Heart left ventricle (tissue), 16 donors: ENCODE data around the gene MTFMT. TPM values are rescaled to one million over a fixed set of nuclear protein-coding genes. Genes with fewer than 3 reads are reported as not detected.
"Not testable (repeated sequence)": the region's sequence is repeated elsewhere in the genome, so short reads cannot be mapped to it uniquely, and the experiment has no call there.

ENCODE experiments used
- ATAC-seq, 4 donors: fragments of 200-7000 bp; cut with Tn5 transposase; one replicate each; pipeline ENCODE4 v1.9.1; 2020 to 2022; ENCODE audit warnings: moderate library complexity in 4 of 4, mild to moderate bottlenecking in 3 of 4, moderate number of reproducible peaks in 1 of 4
- DNase-seq, 5 donors: peaks; one replicate each; pipeline ENCODE4 v3.0.0-alpha.2; 2020
- H3K27ac ChIP-seq, 12 donors: fragments of 200-600 bp; sonication (generic) in 4 of 12; one replicate each; pipeline versions ENCODE4 v1.5.0 to v1.8.0; 2016 to 2022; ENCODE audit warnings: mild to moderate bottlenecking in 2 of 12
- H3K27me3 ChIP-seq, 9 donors: fragments of 200-600 bp; sonication (generic) in 2 of 9; one replicate each; pipeline versions ENCODE4 v1.5.1 to v1.8.0; 2016 to 2022; ENCODE audit warnings: mild to moderate bottlenecking in 3 of 9
- H3K36me3 ChIP-seq, 9 donors: fragments of 200-600 bp; sonication (generic) in 2 of 9; one replicate each; pipeline versions ENCODE4 v1.5.0 to v1.8.0; 2018 to 2022; ENCODE audit warnings: mild to moderate bottlenecking in 2 of 9
- H3K4me1 ChIP-seq, 12 donors: fragments of 200-600 bp; sonication (generic) in 4 of 12; one replicate each; pipeline versions ENCODE4 v1.5.0 to v1.8.0; 2016 to 2022; ENCODE audit warnings: mild to moderate bottlenecking in 3 of 12
- H3K4me3 ChIP-seq, 12 donors: fragments of 200-600 bp; sonication (generic) in 4 of 12; one replicate each; pipeline versions ENCODE4 v1.5.0 to v1.8.0; 2017 to 2022; ENCODE audit warnings: mild to moderate bottlenecking in 9 of 12, moderate library complexity in 4 of 12
- H3K9me3 ChIP-seq, 12 donors: fragments of 200-600 bp; sonication (generic) in 4 of 12; one replicate each; pipeline versions ENCODE4 v1.5.0 to v1.8.0; 2016 to 2022; ENCODE audit warnings: mild to moderate bottlenecking in 1 of 12
- CTCF ChIP-seq, 12 donors: fragments of 200-600 bp; sonication (generic) in 4 of 12; IDR thresholded peaks; one replicate each; pipeline versions ENCODE4 v1.5.0 to v1.8.0; 2018 to 2022; ENCODE audit warnings: antibody characterized with exemption in 12 of 12, mild to moderate bottlenecking in 5 of 12
- POLR2A ChIP-seq, 2 donors: fragments of 450-650 bp; IDR thresholded peaks; one replicate each; pipeline ENCODE4 v1.6.1; 2017; ENCODE audit warnings: antibody characterized with exemption in 2 of 2, mild to moderate bottlenecking in 2 of 2, moderate library complexity in 2 of 2
- WGBS, 4 donors: extraction: QIAGEN DNeasy Blood & Tissue Kit in 2 of 4; methylation state at CpG; one replicate each; pipeline versions ENCODE4 v1.1.5 to v1.1.7; 2013 to 2018; 5-methylcytosine and 5-hydroxymethylcytosine counted together
- intact Hi-C, 10 donors: fragments of 100-400 bp; cut with DNase I; formaldehyde crosslinking; loops; one replicate each; pipeline versions ENCODE4 v1.11.1 to v1.14.2; 2022
- polyA plus RNA-seq, 2 donors: library from polyadenylated mRNA; stranded (reverse); fragments of 200-250 nt; gene quantifications; one replicate each; pipeline ENCODE4 v1.2.3, GENCODE V29; 2013
- total RNA-seq, 9 donors: library from RNA; depleted of rRNA in 2 of 9; stranded (reverse); fragments of >200 nt in 2 of 9; fragmentation: NEBNext Ultra II Directional in 3 of 9; extraction: Animal tissue kit (Norgen Biotek cat#: 25700) in 3 of 9; gene quantifications; one replicate each; pipeline versions ENCODE4 v1.1.0 to v1.2.4, GENCODE V29; 2016 to 2023
- donor health status: ischemic (EF 13 %, LVEDD 7.1; RV severe dilation, severe dysfunction).
- donor health status: healthy with polysubstance abuse.
- donor health status: DM: no; HTN: yes; CAD: no.
- donor health status: DM: no; HTN: no; CAD: no.
- donor health status: ischemic (EF 25% LVEDD 6.9; RV normal size, moderate dysfunction).
- donor health status: ischemic (EF 25% LVEDD 5.7; RV mildly dilated, moderate dysfunction).
- donor health status: healthy.
- donor health status: DM: yes; HTN: yes; CAD: no.
- donor health status: ischemic (EF 35%, LVEDD 5.7; RV mildly dilated, moderate dysfunction).
- donor health status: nonischemic (EF 11% LVEDD 7.7; RV severe dilation, severe dysfunction).
- donor health status: DM: yes; HTN: yes; CAD: no.
- donor health status: PGD.
- donor health status: ischemic (EF 29% LVEDD 5.4; RV normal size, mild dysfunction).
- donor health status: nonischemic (EF 23%, LVEDD 6.1; RV moderate dilation, normal function).

The MTFMT gene
- total and polyA plus RNA-seq, 11 donors = 6.0 to 41.0 (median 19.4) TPM

GRCh38 chr15:65026756-65027155, 2.7 kb downstream of the MTFMT start:
- Histone ChIP-seq H3K27me3 (no peaks in the 10 kb centered on the region), H3K4me1 (peaks cover 0 to 18% (median 10%) of the 10 kb centered on the region in 12 donors), H3K9me3 (no peaks in the 10 kb centered on the region), H3K27ac (no peak overlapping the region), H3K4me3 (no peak overlapping the region), H3K36me3 (peaks cover 0 to 51% (median 42%) of the 10 kb centered on the region in 9 donors)
- TF ChIP-seq CTCF (IDR thresholded peaks at IDR 0.05) (no peak), POLR2A (IDR thresholded peaks at IDR 0.05) (no peak)
- ATAC-seq = no peak
- no peak for DNase-seq
- 87 to 94% (median 92%) methylated on average over 6 of the region's 6 CpGs for WGBS, 4 donors
- intact Hi-C loops = no loop called here

- peaks cover 0 to 99% (median 91%) of the 10 kb centered on the region in 9 donors for H3K36me3 ChIP-seq
- TF ChIP-seq CTCF (IDR thresholded peaks at IDR 0.05) (no peak), POLR2A (IDR thresholded peaks at IDR 0.05) (no peak)
- intact Hi-C loops = no loop called here
These were observed 8.0 kb downstream of the MTFMT start for GRCh38 chr15:65021488-65021887.

GRCh38 chr15:65020419-65020818, 9.0 kb downstream of the MTFMT start:
- WGBS, 4 donors = 88 to 100% (median 95%) methylated on average over 1 of the region's 1 CpG
- H3K4me3 ChIP-seq = no peak overlapping the region

More at GRCh38 chr15:65021488-65021887, 8.0 kb downstream of the MTFMT start:
- no peaks in the 10 kb centered on the region for H3K9me3 ChIP-seq
- DNase-seq (no peak), ATAC-seq (no peak)
- H3K4me3 ChIP-seq = no peak overlapping the region
- H3K27ac ChIP-seq = no peak overlapping the region
- no peaks in the 10 kb centered on the region for H3K27me3 ChIP-seq
- H3K4me1 ChIP-seq = no peaks in the 10 kb centered on the region

GRCh38 chr15:65011198-65011597, 18.2 kb downstream of the MTFMT start:
- WGBS, 4 donors = 66 to 97% (median 95%) methylated on average over 4 of the region's 4 CpGs
- intact Hi-C loops, DNase-seq, H3K27ac ChIP-seq, ATAC-seq, H3K4me3 ChIP-seq, H3K4me1 ChIP-seq, H3K27me3 ChIP-seq: not testable (repeated sequence)
- Histone ChIP-seq H3K9me3 (peaks cover 0 to 11% (median 2%) of the 10 kb centered on the region in 12 donors), H3K36me3 (peaks cover 0 to 81% (median 51%) of the 10 kb centered on the region in 9 donors)

More at GRCh38 chr15:65020419-65020818, 9.0 kb downstream of the MTFMT start:
- Histone ChIP-seq H3K4me1 (no peaks in the 10 kb centered on the region), H3K36me3 (peaks cover 0 to 99% (median 91%) of the 10 kb centered on the region in 9 donors), H3K27ac (no peak overlapping the region), H3K27me3 (no peaks in the 10 kb centered on the region), H3K9me3 (no peaks in the 10 kb centered on the region)
- DNase-seq (no peak), ATAC-seq (no peak)
- no peak for TF ChIP-seq POLR2A (IDR thresholded peaks at IDR 0.05)
- TF ChIP-seq CTCF (IDR thresholded peaks at IDR 0.05) = no peak
- intact Hi-C loops = no loop called here

GRCh38 chr15:65008983-65009382, 20.5 kb downstream of the MTFMT start:
- 60 to 75% (median 63%) methylated on average over 2 of the region's 2 CpGs for WGBS, 4 donors
- H3K36me3 ChIP-seq = peaks cover 0 to 80% (median 33%) of the 10 kb centered on the region in 9 donors

More at GRCh38 chr15:65008983-65009382, 20.5 kb downstream of the MTFMT start:
- no peak for TF ChIP-seq POLR2A (IDR thresholded peaks at IDR 0.05)
- TF ChIP-seq CTCF (IDR thresholded peaks at IDR 0.05) = peak in 2 of 12 donors; percentile 8
- H3K4me1 ChIP-seq = no peaks in the 10 kb centered on the region
- no peaks in the 10 kb centered on the region for H3K27me3 ChIP-seq
- ATAC-seq (no peak), DNase-seq (no peak)
- H3K4me3 ChIP-seq = no peak overlapping the region
- no peak overlapping the region for H3K27ac ChIP-seq
- intact Hi-C loops = no loop called here
- peaks cover 0 to 11% (median 2%) of the 10 kb centered on the region in 12 donors for H3K9me3 ChIP-seq
